ENCODE results near the gene ERC1. TPM values are rescaled to one million over a fixed set of nuclear protein-coding genes. Genes with fewer than 3 reads are reported as not detected.

Gene ERC1
- total RNA-seq, 1 donor from 2014 or later = 16.6 TPM

DNA sequence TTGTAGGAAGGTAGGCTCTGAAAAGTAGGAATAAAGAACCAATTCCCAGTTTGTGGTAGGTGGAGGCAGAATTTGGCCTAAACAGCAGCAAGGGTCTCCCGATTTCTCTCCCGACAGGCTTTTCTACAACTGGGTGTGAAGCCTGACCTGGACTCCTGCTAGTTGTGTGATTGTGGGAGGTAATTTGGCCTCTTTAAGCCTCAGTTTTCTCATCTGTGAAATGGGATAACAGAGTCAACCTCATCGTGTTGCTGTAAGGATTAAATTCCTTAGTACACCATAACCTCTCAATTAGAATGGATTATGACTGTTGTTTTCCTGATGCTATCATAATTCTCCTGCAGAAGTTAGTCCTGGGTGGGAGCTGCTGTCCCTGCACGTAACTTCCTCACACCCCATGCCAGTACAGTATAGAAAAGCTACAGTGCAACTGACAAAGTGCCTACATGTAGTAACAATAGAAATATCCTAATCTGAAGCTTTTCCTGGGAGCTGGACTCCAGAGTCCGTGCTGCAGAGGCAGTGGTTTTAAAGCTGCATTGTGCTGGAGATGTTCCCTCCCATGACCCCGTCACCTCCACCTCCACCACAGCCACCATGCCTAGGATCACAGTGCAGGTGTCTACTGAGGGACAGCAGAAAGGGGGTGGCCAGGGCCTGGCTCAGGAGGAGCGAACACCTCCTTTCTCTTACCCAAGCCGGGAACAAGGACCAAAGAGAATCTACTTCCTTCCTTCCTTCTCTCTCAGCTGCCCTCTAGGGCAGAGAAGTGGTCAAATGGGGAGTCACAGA is 526.9 kb downstream of the ERC1 start:
- TF ChIP-seq, protein P1, sequence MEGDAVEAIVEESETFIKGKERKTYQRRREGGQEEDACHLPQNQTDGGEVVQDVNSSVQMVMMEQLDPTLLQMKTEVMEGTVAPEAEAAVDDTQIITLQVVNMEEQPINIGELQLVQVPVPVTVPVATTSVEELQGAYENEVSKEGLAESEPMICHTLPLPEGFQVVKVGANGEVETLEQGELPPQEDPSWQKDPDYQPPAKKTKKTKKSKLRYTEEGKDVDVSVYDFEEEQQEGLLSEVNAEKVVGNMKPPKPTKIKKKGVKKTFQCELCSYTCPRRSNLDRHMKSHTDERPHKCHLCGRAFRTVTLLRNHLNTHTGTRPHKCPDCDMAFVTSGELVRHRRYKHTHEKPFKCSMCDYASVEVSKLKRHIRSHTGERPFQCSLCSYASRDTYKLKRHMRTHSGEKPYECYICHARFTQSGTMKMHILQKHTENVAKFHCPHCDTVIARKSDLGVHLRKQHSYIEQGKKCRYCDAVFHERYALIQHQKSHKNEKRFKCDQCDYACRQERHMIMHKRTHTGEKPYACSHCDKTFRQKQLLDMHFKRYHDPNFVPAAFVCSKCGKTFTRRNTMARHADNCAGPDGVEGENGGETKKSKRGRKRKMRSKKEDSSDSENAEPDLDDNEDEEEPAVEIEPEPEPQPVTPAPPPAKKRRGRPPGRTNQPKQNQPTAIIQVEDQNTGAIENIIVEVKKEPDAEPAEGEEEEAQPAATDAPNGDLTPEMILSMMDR (IDR thresholded peaks at IDR 0.05; ENCODE audit: insufficient read depth, low read length, severe bottlenecking) = no peak
- Histone ChIP-seq H3K36me3 (ENCODE audit: control insufficient read depth, insufficient read depth, low read length) (no peaks in the 10 kb centered on the region), H3K27me3 (ENCODE audit: control insufficient read depth, insufficient read depth, low read length) (no peaks in the 10 kb centered on the region), H3K4me3 (ENCODE audit: low read depth, low read length) (no peak overlapping the region)
- FAIRE-seq (no peak), DNase-seq (ENCODE audit: low read depth) (no peak)

DNA sequence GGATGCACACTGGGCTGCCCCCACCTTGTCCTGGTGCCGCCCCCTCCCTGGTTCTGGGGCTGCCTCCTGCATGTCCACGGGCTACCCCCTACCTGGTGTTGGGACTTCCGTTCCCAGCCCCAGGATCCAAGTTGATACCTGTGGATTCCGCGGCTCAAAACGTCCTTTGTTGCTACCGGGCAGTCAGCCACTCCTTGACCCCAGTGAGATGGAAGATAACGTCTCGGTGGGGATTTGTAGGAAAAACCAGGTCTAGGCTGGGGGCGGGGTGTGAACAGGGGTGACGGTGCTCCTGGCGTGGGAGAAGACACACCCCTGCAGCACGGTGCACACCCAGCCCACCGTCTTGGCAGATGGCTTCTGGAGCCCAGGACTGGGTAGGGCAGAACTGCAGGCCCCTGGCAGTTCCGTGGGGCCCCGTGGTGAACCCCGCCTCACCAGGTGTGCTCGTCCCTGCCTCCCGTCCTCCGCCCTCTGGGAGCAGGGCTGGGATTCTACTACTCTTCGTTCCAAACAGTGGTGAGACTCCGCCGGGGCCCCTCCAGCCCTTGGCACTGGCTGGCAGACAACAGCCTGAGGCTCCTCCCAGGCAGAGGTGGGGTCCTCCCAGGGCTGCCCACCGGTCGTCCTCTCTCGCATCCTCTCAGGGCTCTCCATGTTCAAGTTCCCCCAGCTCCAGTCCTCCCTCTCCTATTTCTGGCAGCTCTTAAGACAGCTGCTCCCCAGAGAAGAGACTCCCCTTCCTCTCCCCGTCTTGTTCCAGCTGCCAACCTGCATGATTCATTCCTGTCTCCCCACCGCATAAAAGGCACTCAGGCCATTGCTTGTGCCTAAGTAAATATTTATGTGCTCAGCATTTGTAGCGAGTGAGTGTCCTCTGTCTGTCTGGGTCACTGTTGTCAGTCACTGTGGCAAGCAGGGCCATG is 527.8 kb downstream of the ERC1 start:
- DNase-seq (ENCODE audit: low read depth) = peak; percentile 93
- TF ChIP-seq, protein P1 (IDR thresholded peaks at IDR 0.05; ENCODE audit: insufficient read depth, low read length, severe bottlenecking) = no peak
- FAIRE-seq = peak; percentile 68

DNA sequence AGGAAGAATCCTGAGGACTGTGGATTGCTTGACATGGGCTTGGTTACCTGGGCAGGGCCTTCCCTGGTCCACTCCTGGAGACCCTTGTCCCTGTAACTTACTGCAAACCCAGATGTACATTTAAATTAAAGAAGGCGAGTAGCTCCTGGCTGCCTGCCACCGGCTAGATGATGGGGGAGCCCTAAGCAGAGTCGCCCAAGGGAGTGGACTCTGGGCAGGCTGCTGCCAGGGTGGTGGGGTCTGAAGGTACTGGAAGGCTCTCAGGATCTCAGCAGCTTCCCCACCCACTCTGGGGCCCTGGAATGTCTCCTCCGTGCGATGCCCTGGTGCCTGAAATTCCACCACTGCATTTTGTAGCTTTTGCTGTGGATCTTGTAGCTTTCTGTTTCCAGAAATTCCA is 528.6 kb downstream of the ERC1 start:
- FAIRE-seq = no peak
- TF ChIP-seq, protein P1 (IDR thresholded peaks at IDR 0.05; ENCODE audit: insufficient read depth, low read length, severe bottlenecking) = no peak
- Histone ChIP-seq H3K36me3 (ENCODE audit: control insufficient read depth, insufficient read depth, low read length) (no peaks in the 10 kb centered on the region), H3K4me3 (ENCODE audit: low read depth, low read length) (no peak overlapping the region), H3K27me3 (ENCODE audit: control insufficient read depth, insufficient read depth, low read length) (peaks cover 4% of the 10 kb centered on the region)
- DNase-seq (ENCODE audit: low read depth) = no peak

More for the DNA sequence above, 527.8 kb downstream of the ERC1 start:
- Histone ChIP-seq H3K36me3 (ENCODE audit: control insufficient read depth, insufficient read depth, low read length) (no peaks in the 10 kb centered on the region), H3K4me3 (ENCODE audit: low read depth, low read length) (peak overlapping the region; percentile 34), H3K27me3 (ENCODE audit: control insufficient read depth, insufficient read depth, low read length) (peaks cover 2% of the 10 kb centered on the region)

DNA sequence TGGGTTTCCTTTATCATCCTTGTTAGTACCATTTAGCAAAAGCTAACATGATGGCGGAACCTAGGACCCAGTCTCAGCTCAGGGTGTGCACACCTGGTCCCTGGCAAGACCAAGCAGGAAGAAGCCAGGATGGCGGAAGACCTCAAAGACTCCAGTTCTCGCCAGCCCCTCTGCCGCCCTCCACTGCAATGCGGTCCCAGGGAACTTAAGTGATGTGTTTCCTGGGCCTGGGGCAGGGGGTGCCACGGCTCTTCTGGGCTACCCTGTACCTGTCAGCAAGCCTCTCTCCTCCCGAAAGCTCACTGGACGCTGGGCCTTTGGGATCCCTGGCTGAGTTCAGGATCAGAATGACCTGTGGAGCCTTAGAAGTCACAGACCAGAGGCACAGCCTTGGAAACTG is 532.0 kb downstream of the ERC1 start:
- Histone ChIP-seq H3K36me3 (ENCODE audit: control insufficient read depth, insufficient read depth, low read length) (no peaks in the 10 kb centered on the region), H3K4me3 (ENCODE audit: low read depth, low read length) (no peak overlapping the region), H3K27me3 (ENCODE audit: control insufficient read depth, insufficient read depth, low read length) (peaks cover 7% of the 10 kb centered on the region)
- FAIRE-seq (no peak), DNase-seq (ENCODE audit: low read depth) (no peak)
- TF ChIP-seq, protein P1 (IDR thresholded peaks at IDR 0.05; ENCODE audit: insufficient read depth, low read length, severe bottlenecking) = no peak

DNA sequence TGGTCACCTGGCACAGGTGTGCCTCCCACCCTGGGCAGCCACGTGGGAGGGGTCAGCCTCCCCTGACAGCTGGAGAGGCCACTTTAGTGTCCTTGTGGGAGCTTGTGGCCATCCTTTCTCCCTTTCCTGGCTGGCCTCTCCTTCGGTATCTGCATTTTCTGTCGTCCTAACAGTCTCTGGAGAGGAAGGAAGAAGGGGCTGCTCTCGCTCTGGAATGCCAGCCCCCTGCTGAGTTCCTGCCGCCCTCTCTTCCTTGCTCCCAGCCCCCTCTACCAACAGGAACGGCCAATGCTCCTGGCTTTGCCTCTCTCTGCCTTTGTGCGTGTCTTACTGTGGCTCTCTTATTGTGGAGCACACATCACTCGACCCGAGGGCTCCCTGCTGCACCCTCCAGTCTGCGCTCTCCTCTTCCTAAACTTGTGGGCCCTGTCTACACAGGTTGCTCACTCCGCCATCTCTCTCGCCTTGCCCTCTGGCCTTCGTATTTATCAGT is 532.6 kb downstream of the ERC1 start:
- no peaks in the 10 kb centered on the region for H3K36me3 ChIP-seq (ENCODE audit: control insufficient read depth, insufficient read depth, low read length)
- peaks cover 7% of the 10 kb centered on the region for H3K27me3 ChIP-seq (ENCODE audit: control insufficient read depth, insufficient read depth, low read length)
- no peak for FAIRE-seq
- no peak for DNase-seq (ENCODE audit: low read depth)
- no peak overlapping the region for H3K4me3 ChIP-seq (ENCODE audit: low read depth, low read length)
- TF ChIP-seq, protein P1 (IDR thresholded peaks at IDR 0.05; ENCODE audit: insufficient read depth, low read length, severe bottlenecking) = no peak

Measured in bronchial epithelial cell (primary cell).